Measurements from ENCODE around the gene NR2E3. TPM values are rescaled to one million over a fixed set of nuclear protein-coding genes. Genes with fewer than 3 reads are reported as not detected.

Gene NR2E3
- total RNA-seq, 4 donors from 2014 or later = not detected

GRCh38 chr15:71773206-71773859 is 37.0 kb upstream of the NR2E3 start:
- ATAC-seq (no peak), DNase-seq (no peak)
- in situ Hi-C loops (cut with MboI; ENCODE audit: low sequenced_read_pairs in 4 of 4) = loop anchor here in 1 of 4 donors (25.0 kb wide), 1 partner anchor 389 kb away; no protein-coding TSS in a partner anchor
- Histone ChIP-seq H3K36me3 (no peaks in the 10 kb centered on the region), H3K4me3 (no peak overlapping the region), H3K27ac (no peak overlapping the region), H3K4me1 (no peaks in the 10 kb centered on the region), H3K9me3 (no peaks in the 10 kb centered on the region), H3K27me3 (no peaks in the 10 kb centered on the region)
- no peak for TF ChIP-seq POLR2A (IDR thresholded peaks at IDR 0.05)
- TF ChIP-seq CTCF (IDR thresholded peaks at IDR 0.05 in 4 of 5, conservative IDR thresholded peaks at IDR 0.05 in 1 of 5) = no peak
- intact Hi-C loops (cut with DNase I; ENCODE audit: low total_unique reads) = no loop called here

- intact Hi-C loops (cut with DNase I; ENCODE audit: low total_unique reads) = no loop called here
- TF ChIP-seq POLR2A (IDR thresholded peaks at IDR 0.05) (no peak), CTCF (IDR thresholded peaks at IDR 0.05 in 4 of 5, conservative IDR thresholded peaks at IDR 0.05 in 1 of 5) (no peak)
- ATAC-seq = no peak
Observed at GRCh38 chr15:71775856-71776255, 34.5 kb upstream of the NR2E3 start.

GRCh38 chr15:71776304-71776703 is 34.0 kb upstream of the NR2E3 start:
- H3K36me3 ChIP-seq = no peaks in the 10 kb centered on the region
- no peak for DNase-seq
- in situ Hi-C loops (cut with MboI; ENCODE audit: low sequenced_read_pairs in 4 of 4) = no loop called here
- intact Hi-C loops (cut with DNase I; ENCODE audit: low total_unique reads) = no loop called here
- peaks cover 7 to 9% of the 10 kb centered on the region in 2 donors for H3K4me1 ChIP-seq
- no peak overlapping the region for H3K27ac ChIP-seq
- ATAC-seq = no peak
- H3K9me3 ChIP-seq = no peaks in the 10 kb centered on the region
- H3K4me3 ChIP-seq = no peak overlapping the region
- TF ChIP-seq POLR2A (IDR thresholded peaks at IDR 0.05) (no peak), CTCF (IDR thresholded peaks at IDR 0.05 in 4 of 5, conservative IDR thresholded peaks at IDR 0.05 in 1 of 5) (no peak)
- H3K27me3 ChIP-seq = no peaks in the 10 kb centered on the region

More at GRCh38 chr15:71775856-71776255, 34.5 kb upstream of the NR2E3 start:
- Histone ChIP-seq H3K9me3 (no peaks in the 10 kb centered on the region), H3K27ac (no peak overlapping the region), H3K4me1 (peaks cover 7 to 9% of the 10 kb centered on the region in 2 donors), H3K27me3 (no peaks in the 10 kb centered on the region), H3K36me3 (no peaks in the 10 kb centered on the region), H3K4me3 (no peak overlapping the region)
- DNase-seq = no peak
- in situ Hi-C loops (cut with MboI; ENCODE audit: low sequenced_read_pairs in 4 of 4) = no loop called here

GRCh38 chr15:71777216-71777943 is 33.0 kb upstream of the NR2E3 start:
- DNase-seq = no peak
- Histone ChIP-seq H3K4me3 (no peak overlapping the region), H3K27ac (no peak overlapping the region), H3K27me3 (no peaks in the 10 kb centered on the region), H3K9me3 (no peaks in the 10 kb centered on the region), H3K4me1 (peaks cover 7 to 9% of the 10 kb centered on the region in 2 donors), H3K36me3 (no peaks in the 10 kb centered on the region)
- ATAC-seq = no peak
- in situ Hi-C loops (cut with MboI; ENCODE audit: low sequenced_read_pairs in 4 of 4) = no loop called here
- TF ChIP-seq CTCF (IDR thresholded peaks at IDR 0.05 in 4 of 5, conservative IDR thresholded peaks at IDR 0.05 in 1 of 5) (no peak), POLR2A (IDR thresholded peaks at IDR 0.05) (no peak)
- intact Hi-C loops (cut with DNase I; ENCODE audit: low total_unique reads) = no loop called here

All from gastrocnemius medialis (tissue), 4 donors.